ENCODE data around the gene KDM3B. TPM values are rescaled to one million over a fixed set of nuclear protein-coding genes. Genes with fewer than 3 reads are reported as not detected.

Gene KDM3B
- total and polyA plus RNA-seq, 7 donors, result 11.7 to 58.3 (median 52.7) TPM

GRCh38 chr5:138339091-138339456, 13.4 kb upstream of the KDM3B start:
- no peak for DNase-seq
- no peaks in the 10 kb centered on the region for H3K9me3 ChIP-seq
- WGBS, 3 donors, result 5 to 14% (median 8%) methylated on average over 7 of the region's 7 CpGs
- H3K27me3 ChIP-seq (ENCODE audit: insufficient read depth in 3 of 3, low read length in 2 of 3), result no peaks in the 10 kb centered on the region
- H3K4me3 ChIP-seq, result peak overlapping the region; percentile 73
- peaks cover 22% of the 10 kb centered on the region for H3K4me1 ChIP-seq
- peak overlapping the region; percentile 99 for H3K27ac ChIP-seq
- no peak for TF ChIP-seq CTCF (IDR thresholded peaks at IDR 0.05)
- intact Hi-C loops (cut with DNase I), result no loop called here
- ATAC-seq, result no peak
- peaks cover 3 to 43% of the 10 kb centered on the region in 2 donors for H3K36me3 ChIP-seq (ENCODE audit: insufficient read depth in 1 of 2, low read depth in 1 of 2)

- Histone ChIP-seq H3K9me3 (no peaks in the 10 kb centered on the region), H3K36me3 (ENCODE audit: insufficient read depth in 1 of 2, low read depth in 1 of 2) (peaks cover 3 to 47% of the 10 kb centered on the region in 2 donors), H3K27me3 (ENCODE audit: insufficient read depth in 3 of 3, low read length in 2 of 3) (no peaks in the 10 kb centered on the region), H3K4me3 (peak overlapping the region; percentile 73), H3K27ac (peak overlapping the region; percentile 99), H3K4me1 (peaks cover 22% of the 10 kb centered on the region)
- no peak for TF ChIP-seq CTCF (IDR thresholded peaks at IDR 0.05)
- DNase-seq, result no peak
- intact Hi-C loops (cut with DNase I), result no loop called here
- 52 to 78% (median 55%) methylated on average over 2 of the region's 2 CpGs for WGBS, 3 donors
- no peak for ATAC-seq
Observed at GRCh38 chr5:138339464-138339863, 13.0 kb upstream of the KDM3B start.

- 84 to 89% (median 89%) methylated on average over 3 of the region's 3 CpGs for WGBS, 3 donors
- peaks cover 3 to 52% of the 10 kb centered on the region in 2 donors for H3K36me3 ChIP-seq (ENCODE audit: insufficient read depth in 1 of 2, low read depth in 1 of 2)
- no peak for ATAC-seq
- H3K27ac ChIP-seq, result peak overlapping the region; percentile 99
- DNase-seq, result no peak
- H3K9me3 ChIP-seq, result no peaks in the 10 kb centered on the region
- intact Hi-C loops (cut with DNase I), result no loop called here
- H3K27me3 ChIP-seq (ENCODE audit: insufficient read depth in 3 of 3, low read length in 2 of 3), result no peaks in the 10 kb centered on the region
- no peak for TF ChIP-seq CTCF (IDR thresholded peaks at IDR 0.05)
- H3K4me3 ChIP-seq, result peak overlapping the region; percentile 73
- H3K4me1 ChIP-seq, result peaks cover 22% of the 10 kb centered on the region
Observed at GRCh38 chr5:138340008-138340407, 12.5 kb upstream of the KDM3B start.

GRCh38 chr5:138344887-138345622, 7.4 kb upstream of the KDM3B start:
- WGBS, 3 donors, result 94 to 96% (median 96%) methylated on average over 30 to 32 of the region's 32 CpGs
- intact Hi-C loops (cut with DNase I), result no loop called here
- no peak for DNase-seq

More at GRCh38 chr5:138344887-138345622, 7.4 kb upstream of the KDM3B start:
- no peak for TF ChIP-seq CTCF (IDR thresholded peaks at IDR 0.05)
- Histone ChIP-seq H3K36me3 (ENCODE audit: insufficient read depth in 1 of 2, low read depth in 1 of 2) (peaks cover 7 to 87% of the 10 kb centered on the region in 2 donors), H3K4me1 (peaks cover 22% of the 10 kb centered on the region), H3K4me3 (no peak overlapping the region), H3K9me3 (no peaks in the 10 kb centered on the region), H3K27me3 (ENCODE audit: insufficient read depth in 3 of 3, low read length in 2 of 3) (no peaks in the 10 kb centered on the region), H3K27ac (no peak overlapping the region)
- peak in 1 of 4 donors; percentile 17 for ATAC-seq

Data from psoas muscle (tissue), 8 donors.